WTC11 (cell line): ENCODE results near the gene BRIX1. TPM values are rescaled to one million over a fixed set of nuclear protein-coding genes. Genes with fewer than 3 reads are reported as not detected.
"Not testable (repeated sequence)": the region's sequence is repeated elsewhere in the genome, so short reads cannot be mapped to it uniquely, and the experiment has no call there.

Experiments used
- ATAC-seq: fragments of 200-7000 bp; cut with Tn5 transposase; 2 replicates; pipeline ENCODE4 v1.10.0; 2021; ENCODE audit warnings: mild to moderate bottlenecking, moderate library complexity
- CTCF ChIA-PET: fragments of 300-600 bp; sonication (Branson Sonifier 250); formaldehyde crosslinking; loops from one replicate; lab custom pipeline; 2021; ENCODE audit warnings: antibody characterized with exemption; lab: Charles Lee
- POLR2A ChIA-PET: fragments of 350-600 bp; sonication (Branson Sonifier 250); formaldehyde crosslinking; loops from one replicate; lab custom pipeline; 2021; ENCODE audit warnings: antibody characterized with exemption; lab: Charles Lee
- DNase-seq: peaks from one replicate; pipeline ENCODE4 v3.0.0; 2021; ENCODE audit warnings: low spot score
- H3K27ac Mint-ChIP-seq: 2 replicates; pipeline ENCODE4 v1.8.0; 2021; ENCODE audit warnings: mixed read lengths
- H3K27me3 Mint-ChIP-seq: 2 replicates; pipeline ENCODE4 v1.8.0; 2021; ENCODE audit warnings: low read depth, mild to moderate bottlenecking, moderate library complexity, mixed read lengths
- H3K36me3 Mint-ChIP-seq: 2 replicates; pipeline ENCODE4 v1.8.0; 2021; ENCODE audit warnings: mixed read lengths
- H3K4me1 Mint-ChIP-seq: 2 replicates; pipeline ENCODE4 v1.8.0; 2022; ENCODE audit warnings: mixed read lengths
- H3K4me3 Mint-ChIP-seq: 2 replicates; pipeline ENCODE4 v1.8.0; 2021; ENCODE audit warnings: mild to moderate bottlenecking, moderate library complexity, mixed read lengths
- H3K9me3 Mint-ChIP-seq: 2 replicates; pipeline ENCODE4 v1.8.0; 2021; ENCODE audit warnings: mixed read lengths
- ATF6 ChIP-seq: sonication (generic); formaldehyde crosslinking; IDR thresholded peaks from 2 replicates; pipeline ENCODE4 v1.8.1; 2023; ENCODE audit warnings: mild to moderate bottlenecking, missing genetic modification reagents
- CTCF ChIP-seq: fragments of 200-600 bp; IDR thresholded peaks from 2 replicates; pipeline ENCODE4 v1.8.0; 2022; ENCODE audit warnings: antibody characterized with exemption
- ESRRA ChIP-seq: sonication (generic); formaldehyde crosslinking; IDR thresholded peaks from 2 replicates; pipeline ENCODE4 v1.8.1; 2022; ENCODE audit warnings: mild to moderate bottlenecking, missing genetic modification reagents, borderline replicate concordance
- MXD4 ChIP-seq: fragments of 250-450 bp; sonication (Bioruptor Pico); IDR thresholded peaks from 2 replicates; pipeline ENCODE4 v1.8.0; 2021; ENCODE audit warnings: mild to moderate bottlenecking, moderate library complexity, borderline replicate concordance
- RELA ChIP-seq: sonication (generic); formaldehyde crosslinking; IDR thresholded peaks from 2 replicates; pipeline ENCODE4 v1.8.1; 2022; ENCODE audit warnings: missing genetic modification reagents, mild to moderate bottlenecking, borderline replicate concordance
- SMAD4 ChIP-seq: sonication (generic); formaldehyde crosslinking; IDR thresholded peaks from 2 replicates; pipeline ENCODE4 v1.8.0; 2022; ENCODE audit warnings: mild to moderate bottlenecking, missing genetic modification reagents
- TEAD1 ChIP-seq: sonication (generic); formaldehyde crosslinking; IDR thresholded peaks from 2 replicates; pipeline ENCODE4 v1.8.0; 2022; ENCODE audit warnings: mild to moderate bottlenecking, missing genetic modification reagents
- ZSCAN18 ChIP-seq: fragments of 250-450 bp; sonication (Bioruptor Pico); IDR thresholded peaks from 2 replicates; pipeline ENCODE4 v2.1.2; 2022; ENCODE audit warnings: mild to moderate bottlenecking, moderate library complexity
- total RNA-seq: library from RNA; stranded (reverse); gene quantifications from 3 replicates; pipeline ENCODE4 v1.2.3, GENCODE V29; 2021

Gene BRIX1
- total RNA-seq, 1 experiment from 2014 or later: 57.3 TPM

- TF ChIP-seq ZSCAN18: no peak
Observed at GRCh38 chr5:34968258-34968657, 52.7 kb downstream of the BRIX1 start (continued).

- Mint-ChIP-seq H3K9me3 (peaks cover 18% of the 10 kb centered on the region), H3K27ac (no peak overlapping the region), H3K36me3 (peaks cover 15% of the 10 kb centered on the region), H3K27me3 (no peaks in the 10 kb centered on the region)
- CTCF ChIA-PET: interaction anchor here (0.6 to 1.4 kb wide), 2 partner anchors 13 to 33 kb away, joined by 3 read pairs; no protein-coding TSS in a partner anchor
- POLR2A ChIA-PET: no interaction called here
- TF ChIP-seq ESRRA: no peak
- no peak for TF ChIP-seq TEAD1 (CRISPR knock-in tag)
- no peak for TF ChIP-seq ATF6
- no peak for TF ChIP-seq CTCF
- TF ChIP-seq SMAD4 (CRISPR knock-in tag): no peak
- no peak for TF ChIP-seq RELA (CRISPR knock-in tag)
- TF ChIP-seq MXD4 (CRISPR knock-in tag): no peak
- TF ChIP-seq, all 79 proteins: peak for 0
- peaks cover under 1% of the 10 kb centered on the region for H3K4me1 Mint-ChIP-seq
- no peak overlapping the region for H3K4me3 Mint-ChIP-seq
- no peak for ATAC-seq
- no peak for DNase-seq
Observed at GRCh38 chr5:34970552-34970951, 55.0 kb downstream of the BRIX1 start.

GRCh38 chr5:34971655-34972054 is 56.1 kb downstream of the BRIX1 start:
- POLR2A ChIA-PET, H3K27ac Mint-ChIP-seq, H3K27me3 Mint-ChIP-seq, CTCF ChIA-PET, H3K36me3 Mint-ChIP-seq, H3K4me3 Mint-ChIP-seq, H3K9me3 Mint-ChIP-seq, H3K4me1 Mint-ChIP-seq, ATAC-seq, DNase-seq: not testable (repeated sequence)

Other genes starting within 250 kb of the BRIX1 start
- 1.6 to 2.4 TPM (median 1.9 TPM) in 3 replicates for gene TTC23L, start 76.5 kb upstream of the BRIX1 start, total RNA-seq
- gene RAD1, start 207 bp upstream of the BRIX1 start, total RNA-seq: 28.4 to 33.4 TPM (median 28.5 TPM) in 3 replicates
- 48.7 to 62.5 TPM (median 49.6 TPM) in 3 replicates for gene DNAJC21, start 13.8 kb downstream of the BRIX1 start, total RNA-seq
- gene AGXT2, start 132.2 kb downstream of the BRIX1 start, total RNA-seq: not detected in 3 replicates